Measurements from ENCODE around the gene OXT. TPM values are rescaled to one million over a fixed set of nuclear protein-coding genes. Genes with fewer than 3 reads are reported as not detected.
A peak's percentile ranks its signal among the peaks of the same experiment; 100 is the strongest.

Gene OXT
- total and polyA plus RNA-seq, 2 of the 13 experiments (the other 11 are each of a cell fraction or from before 2014, with no cell fraction given), result not detected

- TF ChIP-seq NR2F6 (IDR thresholded peaks at IDR 0.05) (no peak), NR2F6 (CRISPR knock-in tag; IDR thresholded peaks at IDR 0.05) (peak; percentile 25; the same call in 1 of the 2 replicates), PATZ1 (CRISPR knock-in tag; IDR thresholded peaks at IDR 0.05) (peak; percentile 84), PAWR (CRISPR knock-in tag; IDR thresholded peaks at IDR 0.05; ENCODE audit: borderline replicate concordance) (no peak), TOPORS (CRISPR knock-in tag; IDR thresholded peaks at IDR 0.05) (no peak), PBX2 (CRISPR knock-in tag; IDR thresholded peaks at IDR 0.05) (no peak), BRD4 (CRISPR knock-in tag; IDR thresholded peaks at IDR 0.05) (no peak)
These were observed 43.4 kb upstream of the OXT start (continued) for GRCh38 chr20:3027987-3028386.

GRCh38 chr20:3031524-3032147, 39.8 kb upstream of the OXT start:
- Histone ChIP-seq H3K4me1 (ENCODE audit: insufficient read depth, low read length) (peaks cover 20% of the 10 kb centered on the region), H3K4me3 (replicated peaks in 1 of 3; ENCODE audit: insufficient read depth in 1 of 3, low read depth in 2 of 3, low read length in 3 of 3) (no peak overlapping the region), H3K36me3 (replicated peaks in 1 of 2; ENCODE audit: control insufficient read depth in 1 of 2, insufficient read depth in 2 of 2, low read length in 2 of 2) (peaks cover 45 to 68% of the 10 kb centered on the region in 2 experiments), H3K79me2 (ENCODE audit: insufficient read depth, low read length) (no peaks in the 10 kb centered on the region), H3K9me3 (ENCODE audit: low read length) (no peaks in the 10 kb centered on the region), H2AFZ (ENCODE audit: low read length) (no peak overlapping the region), H3K9ac (ENCODE audit: insufficient read depth, low read depth, low read length) (no peak overlapping the region), H4K20me1 (ENCODE audit: insufficient read depth, low read length) (no peaks in the 10 kb centered on the region), H3K4me2 (ENCODE audit: low read depth, low read length) (no peak overlapping the region), H3K27ac (ENCODE audit: extremely low read length, insufficient read depth, low read length) (no peak overlapping the region), H3K27me3 (ENCODE audit: control insufficient read depth in 1 of 2, insufficient read depth in 2 of 2, low read length in 2 of 2) (no peaks in the 10 kb centered on the region)
- intact Hi-C loops (cut with micrococcal nuclease; ENCODE audit: unreplicated experiment), result no loop called here
- WGBS (ENCODE audit: low lambda C conversion rate), result 95% methylated on average over 3 of the region's 3 CpGs
- no TSS peak for BruUV-seq (replicated peaks)
- no peak for ATAC-seq
- peak; percentile 21 for FAIRE-seq
- POLR2A ChIA-PET, result interaction anchor here (1.4 kb wide), 1 partner anchor 15 kb away, joined by 3 read pairs; no protein-coding TSS in a partner anchor
- DNase-seq (ENCODE audit: low spot score), result no peak
- in situ Hi-C loops (cut with HindIII; ENCODE audit: extremely low pct_ligation_motif_present, low pct_unique_long_range_greater_than_20kb), result no loop called here
- CTCF ChIA-PET (ENCODE audit: low intra/inter-chr PET ratio, low total read pairs), result no interaction called here
- TF ChIP-seq ZNF362 (CRISPR knock-in tag; IDR thresholded peaks at IDR 0.05; ENCODE audit: borderline replicate concordance) (no peak), MTA3 (CRISPR knock-in tag; IDR thresholded peaks at IDR 0.05) (no peak), CCAR2 (optimal IDR thresholded peaks at IDR 0.05; ENCODE audit: low read depth, low read length) (no peak), ATF2 (CRISPR knock-in tag; IDR thresholded peaks at IDR 0.05) (no peak), GZF1 (CRISPR knock-in tag; IDR thresholded peaks at IDR 0.05) (no peak), FOXO1 (CRISPR knock-in tag; IDR thresholded peaks at IDR 0.05) (no peak), ZNF740 (CRISPR knock-in tag; IDR thresholded peaks at IDR 0.05) (no peak), RFXANK (CRISPR knock-in tag; IDR thresholded peaks at IDR 0.05) (no peak), MXD4 (CRISPR knock-in tag; IDR thresholded peaks at IDR 0.05) (no peak), RARA (CRISPR knock-in tag; IDR thresholded peaks at IDR 0.05) (no peak), ZNF180 (CRISPR knock-in tag; IDR thresholded peaks at IDR 0.05; ENCODE audit: borderline replicate concordance, low read depth) (no peak), HOXA9 (CRISPR knock-in tag; IDR thresholded peaks at IDR 0.05; ENCODE audit: borderline replicate concordance) (no peak), ZBTB7A (CRISPR knock-in tag; IDR thresholded peaks at IDR 0.05) (no peak)
